OCI-LY3 (cell line): ENCODE data around the gene ATP6V1G2.
A peak's percentile ranks its signal among the peaks of the same experiment; 100 is the strongest.

Experiments
- H2AFZ ChIP-seq: fragments of 200-600, 300-600 bp; shearing (Covaris generic); 2 replicates; pipeline ENCODE4 v1.6.0; 2014; ENCODE audit warnings: antibody characterized with exemption, low read depth, low read length
- H3K27ac ChIP-seq: fragments of 200-600, 300-600 bp; sonication (generic); 2 replicates; pipeline ENCODE4 v1.5.1; 2014; ENCODE audit warnings: mild to moderate bottlenecking, low read length, moderate library complexity, mixed read lengths
- H3K27me3 ChIP-seq: fragments of 200-600, 300-600 bp; sonication (generic); 2 replicates; pipeline ENCODE4 v1.6.1; 2014; ENCODE audit warnings: low read depth, low read length, mixed read lengths
- H3K36me3 ChIP-seq: fragments of 200-600, 300-600 bp; sonication (generic); replicated peaks from 2 replicates; pipeline ENCODE3; 2014; ENCODE audit warnings: low read depth, low read length, mixed read lengths
- H3K4me1 ChIP-seq: fragments of 300-600, 200-600 bp; sonication (generic); 2 replicates; pipeline ENCODE4 v1.6.1; 2014; ENCODE audit warnings: low read length, mixed read lengths
- H3K4me2 ChIP-seq: fragments of 200-600, 300-600 bp; sonication (generic); 2 replicates; pipeline ENCODE4 v1.6.1; 2014; ENCODE audit warnings: low read length, mixed read lengths
- H3K4me3 ChIP-seq: fragments of 300-600, 200-600 bp; sonication (generic); 2 replicates; pipeline ENCODE4 v1.5.1; 2014; ENCODE audit warnings: antibody characterized with exemption, mild to moderate bottlenecking, low read length, moderate library complexity
- H3K79me2 ChIP-seq: fragments of 300-600, 200-600 bp; shearing (Covaris generic); 2 replicates; pipeline ENCODE4 v1.6.1; 2014; ENCODE audit warnings: mild to moderate bottlenecking, low read length, mixed read lengths
- H3K9ac ChIP-seq: fragments of 300-600, 200-600 bp; shearing (Covaris generic); 2 replicates; pipeline ENCODE4 v1.6.0; 2014; ENCODE audit warnings: mild to moderate bottlenecking, low read length, moderate library complexity
- H3K9me3 ChIP-seq: fragments of 200-600, 300-600 bp; shearing (Covaris generic); 2 replicates; pipeline ENCODE4 v1.6.1; 2014; ENCODE audit warnings: low read length, mixed read lengths; ENCODE audit not compliant: insufficient read depth
- H4K20me1 ChIP-seq: fragments of 200-600, 300-600 bp; sonication (generic); 2 replicates; pipeline ENCODE4 v1.6.1; 2016; ENCODE audit warnings: low read length, mixed read lengths; ENCODE audit not compliant: insufficient read depth
- CTCF ChIP-seq: fragments of 200-600, 300-600 bp; sonication (generic); IDR thresholded peaks from 2 replicates; pipeline ENCODE4 v1.5.1; 2014; ENCODE audit warnings: antibody characterized with exemption, low read length, low read depth
- EZH2phosphoT487 ChIP-seq: fragments of 200-600 bp; shearing (Covaris generic); IDR thresholded peaks from 2 replicates; pipeline ENCODE4 v1.6.1; 2018; ENCODE audit warnings: antibody characterized with exemption, mixed run types, low read depth

The ATP6V1G2 gene

GRCh38 chr6:31567531-31568370 is 21.3 kb upstream of the ATP6V1G2 start:
- no peaks in the 10 kb centered on the region for H3K9me3 ChIP-seq
- H3K79me2 ChIP-seq: peaks cover 71% of the 10 kb centered on the region
- peak overlapping the region; percentile 84 for H3K9ac ChIP-seq
- no peak overlapping the region for H2AFZ ChIP-seq
- no peaks in the 10 kb centered on the region for H4K20me1 ChIP-seq
- H3K4me3 ChIP-seq: peak overlapping the region; percentile 62
- H3K36me3 ChIP-seq: peaks cover 4% of the 10 kb centered on the region
- H3K27me3 ChIP-seq: no peaks in the 10 kb centered on the region
- H3K4me2 ChIP-seq: peak overlapping the region; percentile 74
- TF ChIP-seq CTCF (no peak), EZH2phosphoT487 (no peak)
- peaks cover 72% of the 10 kb centered on the region for H3K4me1 ChIP-seq
- H3K27ac ChIP-seq: peak overlapping the region; percentile 100

- Histone ChIP-seq H3K9me3 (no peaks in the 10 kb centered on the region), H4K20me1 (no peaks in the 10 kb centered on the region), H3K4me3 (peak overlapping the region; percentile 74), H2AFZ (no peak overlapping the region), H3K27ac (peak overlapping the region; percentile 100), H3K4me1 (peaks cover 88% of the 10 kb centered on the region), H3K36me3 (peaks cover 8% of the 10 kb centered on the region), H3K9ac (peak overlapping the region; percentile 95), H3K79me2 (peaks cover 56% of the 10 kb centered on the region), H3K27me3 (no peaks in the 10 kb centered on the region), H3K4me2 (peak overlapping the region; percentile 97)
- no peak for TF ChIP-seq CTCF
- no peak for TF ChIP-seq EZH2phosphoT487
Measured at GRCh38 chr6:31560697-31561058, 14.3 kb upstream of the ATP6V1G2 start.

GRCh38 chr6:31559958-31560696 is 13.7 kb upstream of the ATP6V1G2 start:
- peak overlapping the region; percentile 95 for H3K9ac ChIP-seq
- peak overlapping the region; percentile 74 for H3K4me3 ChIP-seq
- peaks cover 50% of the 10 kb centered on the region for H3K79me2 ChIP-seq
- no peaks in the 10 kb centered on the region for H4K20me1 ChIP-seq
- peaks cover 8% of the 10 kb centered on the region for H3K36me3 ChIP-seq
- peak overlapping the region; percentile 97 for H3K4me2 ChIP-seq
- H3K27me3 ChIP-seq: no peaks in the 10 kb centered on the region
- H3K27ac ChIP-seq: peak overlapping the region; percentile 100
- no peaks in the 10 kb centered on the region for H3K9me3 ChIP-seq
- H3K4me1 ChIP-seq: peaks cover 86% of the 10 kb centered on the region
- H2AFZ ChIP-seq: no peak overlapping the region
- TF ChIP-seq EZH2phosphoT487 (no peak), CTCF (no peak)

- Histone ChIP-seq H3K79me2 (peaks cover 48% of the 10 kb centered on the region), H3K27ac (peak overlapping the region; percentile 100), H3K27me3 (no peaks in the 10 kb centered on the region), H3K9me3 (no peaks in the 10 kb centered on the region), H2AFZ (no peak overlapping the region), H3K4me1 (peaks cover 88% of the 10 kb centered on the region), H3K4me3 (peak overlapping the region; percentile 74), H3K36me3 (peaks cover 8% of the 10 kb centered on the region), H3K9ac (peak overlapping the region; percentile 95), H4K20me1 (no peaks in the 10 kb centered on the region), H3K4me2 (peak overlapping the region; percentile 97)
- no peak for TF ChIP-seq EZH2phosphoT487
- no peak for TF ChIP-seq CTCF
Measured at GRCh38 chr6:31559606-31559957, 13.2 kb upstream of the ATP6V1G2 start.
